SK-N-MC (cell line): Measurements from ENCODE around the gene DNAJC15.

Experiments
- EZH2 ChIP-seq: fragments of 200-600 bp; sonication (generic); IDR thresholded peaks from one replicate; pipeline ENCODE4 v1.6.1; 2017; ENCODE audit warnings: antibody characterized with exemption
- FOXP2 ChIP-seq: optimal IDR thresholded peaks from 2 replicates; pipeline ENCODE3; 2011; ENCODE audit warnings: mild to moderate bottlenecking, moderate library complexity; ENCODE audit not compliant: insufficient read depth; ENCODE audit errors: extremely low read length, control extremely low read depth
- POLR2AphosphoS5 ChIP-seq: IDR thresholded peaks from 2 replicates; pipeline ENCODE4 v1.6.1; 2012; ENCODE audit warnings: mild to moderate bottlenecking, low read depth, low read length, borderline replicate concordance

GRCh38 chr13:43041369-43041921 is 18.1 kb downstream of the DNAJC15 start:
- TF ChIP-seq POLR2AphosphoS5 (no peak), EZH2 (no peak), FOXP2 (no peak)
